Glutamatergic neuron (in vitro differentiated cells): Measurements from ENCODE around the gene D2HGDH. TPM values are rescaled to one million over a fixed set of nuclear protein-coding genes. Genes with fewer than 3 reads are reported as not detected.

Experiments
- DNase-seq: peaks from one replicate; pipeline ENCODE4 v3.0.0; 2022
- H3K27ac Mint-ChIP-seq: one replicate; pipeline ENCODE4 v1.8.0; 2020; ENCODE audit warnings: mild to moderate bottlenecking, mixed read lengths, inconsistent platforms; ENCODE audit not compliant: unreplicated experiment
- H3K27me3 Mint-ChIP-seq: one replicate; pipeline ENCODE4 v1.8.0; 2020; ENCODE audit warnings: mild to moderate bottlenecking, moderate library complexity, mixed read lengths, inconsistent platforms; ENCODE audit not compliant: unreplicated experiment
- H3K36me3 Mint-ChIP-seq: one replicate; pipeline ENCODE4 v1.8.0; 2020; ENCODE audit warnings: mild to moderate bottlenecking, mixed read lengths, inconsistent platforms; ENCODE audit not compliant: unreplicated experiment
- H3K4me1 Mint-ChIP-seq: one replicate; pipeline ENCODE4 v1.8.0; 2020; ENCODE audit warnings: mild to moderate bottlenecking, low read depth, mixed read lengths, inconsistent platforms; ENCODE audit not compliant: unreplicated experiment
- H3K4me3 Mint-ChIP-seq: one replicate; pipeline ENCODE4 v1.8.0; 2020; ENCODE audit warnings: mild to moderate bottlenecking, mixed read lengths, inconsistent platforms; ENCODE audit not compliant: unreplicated experiment
- H3K9me3 Mint-ChIP-seq: one replicate; pipeline ENCODE4 v1.8.0; 2020; ENCODE audit warnings: mild to moderate bottlenecking, moderate library complexity, mixed read lengths, inconsistent platforms; ENCODE audit not compliant: unreplicated experiment
- CTCF ChIP-seq: fragments of 200-600 bp; sonication (generic); IDR thresholded peaks from one replicate; pipeline ENCODE4 v1.5.0; 2021; ENCODE audit not compliant: partially characterized antibody, unreplicated experiment
- total RNA-seq: library from RNA; stranded (reverse); fragmentation: NEBNext Ultra II Directional; extraction: Animal tissue kit (Norgen Biotek cat#: 25700); gene quantifications from one replicate; pipeline ENCODE4 v1.2.1, GENCODE V29; 2021; ENCODE audit not compliant: unreplicated experiment

The D2HGDH gene
- total RNA-seq, 1 donor from 2014 or later, result 12.5 TPM

- Mint-ChIP-seq H3K9me3 (peaks cover 1% of the 10 kb centered on the region), H3K4me3 (no peak overlapping the region), H3K27me3 (no peaks in the 10 kb centered on the region), H3K27ac (no peak overlapping the region), H3K36me3 (no peaks in the 10 kb centered on the region), H3K4me1 (peaks cover 2% of the 10 kb centered on the region)
- no peak for TF ChIP-seq CTCF
- peak; percentile 11 for DNase-seq
These were observed 35.4 kb downstream of the D2HGDH start for GRCh38 chr2:241769819-241770184.

- Mint-ChIP-seq H3K27ac (no peak overlapping the region), H3K4me1 (peaks cover 2% of the 10 kb centered on the region), H3K4me3 (no peak overlapping the region), H3K36me3 (no peaks in the 10 kb centered on the region), H3K27me3 (peaks cover 1% of the 10 kb centered on the region), H3K9me3 (peaks cover 1% of the 10 kb centered on the region)
- peak; percentile 16 for DNase-seq
- no peak for TF ChIP-seq CTCF
These were observed 35.9 kb downstream of the D2HGDH start for GRCh38 chr2:241770185-241770935.

GRCh38 chr2:241770936-241771285, 36.5 kb downstream of the D2HGDH start:
- no peak for DNase-seq
- Mint-ChIP-seq H3K36me3 (no peaks in the 10 kb centered on the region), H3K9me3 (peaks cover 1% of the 10 kb centered on the region), H3K4me3 (no peak overlapping the region), H3K27ac (no peak overlapping the region), H3K27me3 (peaks cover 2% of the 10 kb centered on the region), H3K4me1 (peaks cover 2% of the 10 kb centered on the region)
- TF ChIP-seq CTCF, result no peak

- H3K4me3 Mint-ChIP-seq, result no peak overlapping the region
- DNase-seq, result peak; percentile 19
- peaks cover 2% of the 10 kb centered on the region for H3K27me3 Mint-ChIP-seq
- H3K36me3 Mint-ChIP-seq, result no peaks in the 10 kb centered on the region
- H3K4me1 Mint-ChIP-seq, result peaks cover 2% of the 10 kb centered on the region
- H3K27ac Mint-ChIP-seq, result no peak overlapping the region
- TF ChIP-seq CTCF, result no peak
- peaks cover 1% of the 10 kb centered on the region for H3K9me3 Mint-ChIP-seq
These were observed 37.0 kb downstream of the D2HGDH start for GRCh38 chr2:241771286-241772062.

GRCh38 chr2:241772063-241772499, 37.7 kb downstream of the D2HGDH start:
- no peak for DNase-seq
- H3K36me3 Mint-ChIP-seq, result no peaks in the 10 kb centered on the region
- H3K4me1 Mint-ChIP-seq, result peaks cover 2% of the 10 kb centered on the region
- peaks cover 1% of the 10 kb centered on the region for H3K9me3 Mint-ChIP-seq
- H3K27me3 Mint-ChIP-seq, result peaks cover 2% of the 10 kb centered on the region
- no peak for TF ChIP-seq CTCF
- no peak overlapping the region for H3K27ac Mint-ChIP-seq
- no peak overlapping the region for H3K4me3 Mint-ChIP-seq
